ENCODE results near the gene HMGXB3. TPM values are rescaled to one million over a fixed set of nuclear protein-coding genes. Genes with fewer than 3 reads are reported as not detected.

Gene HMGXB3
- total and polyA plus RNA-seq, 4 experiments from 2014 or later: 8.5 to 35.4 (median 25.0) TPM

GRCh38 chr5:150075233-150075632, 74.7 kb downstream of the HMGXB3 start:
- no peaks in the 10 kb centered on the region for H3K9me3 Mint-ChIP-seq
- no peaks in the 10 kb centered on the region for H3K27me3 ChIP-seq (ENCODE audit: insufficient read depth, low read length)
- intact Hi-C loops (cut with micrococcal nuclease): no loop called here
- H3K4me1 ChIP-seq (ENCODE audit: insufficient read depth, low read length): no peaks in the 10 kb centered on the region
- ChIA-PET CTCF (ENCODE audit: partially characterized antibody) (interaction anchor here (0.6 kb wide), 1 partner anchor 84 kb away, joined by 3 read pairs; no protein-coding TSS in a partner anchor), POLR2A (ENCODE audit: partially characterized antibody) (no interaction called here)
- DNase-seq: no peak
- no peak overlapping the region for H3K4me3 Mint-ChIP-seq
- no peaks in the 10 kb centered on the region for H3K36me3 ChIP-seq (ENCODE audit: insufficient read depth, low read length)
- no peak overlapping the region for H3K27ac Mint-ChIP-seq
- H3K27me3 Mint-ChIP-seq: peaks cover 0 to 2% of the 10 kb centered on the region in 2 donors
- H3K36me3 Mint-ChIP-seq: no peaks in the 10 kb centered on the region
- no peaks in the 10 kb centered on the region for H3K9me3 ChIP-seq (ENCODE audit: control insufficient read depth in 1 of 2, low read length in 2 of 2)
- H3K4me3 ChIP-seq (ENCODE audit: low read length in 2 of 2): no peak overlapping the region
- no peak overlapping the region for H3K27ac ChIP-seq (ENCODE audit: low read depth, low read length)
- H3K4me1 Mint-ChIP-seq: no peaks in the 10 kb centered on the region

GRCh38 chr5:150075806-150076205, 75.3 kb downstream of the HMGXB3 start:
- ChIA-PET CTCF (ENCODE audit: partially characterized antibody) (interaction anchor here (0.6 kb wide), 1 partner anchor 84 kb away, joined by 3 read pairs; no protein-coding TSS in a partner anchor), POLR2A (ENCODE audit: partially characterized antibody) (no interaction called here)
- Histone ChIP-seq H3K27ac (ENCODE audit: low read depth, low read length) (no peak overlapping the region), H3K36me3 (ENCODE audit: insufficient read depth, low read length) (no peaks in the 10 kb centered on the region), H3K4me1 (ENCODE audit: insufficient read depth, low read length) (no peaks in the 10 kb centered on the region), H3K9me3 (ENCODE audit: control insufficient read depth in 1 of 2, low read length in 2 of 2) (no peaks in the 10 kb centered on the region), H3K27me3 (ENCODE audit: insufficient read depth, low read length) (no peaks in the 10 kb centered on the region), H3K4me3 (ENCODE audit: low read length in 2 of 2) (no peak overlapping the region)
- no peaks in the 10 kb centered on the region for H3K4me1 Mint-ChIP-seq
- DNase-seq: no peak
- H3K36me3 Mint-ChIP-seq: no peaks in the 10 kb centered on the region
- intact Hi-C loops (cut with micrococcal nuclease): no loop called here
- no peak overlapping the region for H3K4me3 Mint-ChIP-seq
- peaks cover 0 to 2% of the 10 kb centered on the region in 2 donors for H3K27me3 Mint-ChIP-seq
- no peaks in the 10 kb centered on the region for H3K9me3 Mint-ChIP-seq
- H3K27ac Mint-ChIP-seq: no peak overlapping the region

- Mint-ChIP-seq H3K9me3 (no peaks in the 10 kb centered on the region), H3K4me1 (no peaks in the 10 kb centered on the region), H3K36me3 (no peaks in the 10 kb centered on the region), H3K4me3 (no peak overlapping the region), H3K27me3 (peaks cover under 1 to 2% of the 10 kb centered on the region in 2 donors), H3K27ac (no peak overlapping the region)
- intact Hi-C loops (cut with micrococcal nuclease): no loop called here
- no peak for DNase-seq
- H3K27ac ChIP-seq (ENCODE audit: low read depth, low read length): no peak overlapping the region
- no peaks in the 10 kb centered on the region for H3K27me3 ChIP-seq (ENCODE audit: insufficient read depth, low read length)
- no peaks in the 10 kb centered on the region for H3K9me3 ChIP-seq (ENCODE audit: control insufficient read depth in 1 of 2, low read length in 2 of 2)
- ChIA-PET CTCF (ENCODE audit: partially characterized antibody) (no interaction called here), POLR2A (ENCODE audit: partially characterized antibody) (no interaction called here)
- no peak overlapping the region for H3K4me3 ChIP-seq (ENCODE audit: low read length in 2 of 2)
- H3K36me3 ChIP-seq (ENCODE audit: insufficient read depth, low read length): no peaks in the 10 kb centered on the region
- no peaks in the 10 kb centered on the region for H3K4me1 ChIP-seq (ENCODE audit: insufficient read depth, low read length)
These were observed 76.5 kb downstream of the HMGXB3 start for GRCh38 chr5:150077060-150077459.

- H3K9me3 Mint-ChIP-seq: no peaks in the 10 kb centered on the region
- no peak for DNase-seq
- H3K4me1 Mint-ChIP-seq: peaks cover 0 to 2% (median 0%) of the 10 kb centered on the region in 4 donors
- ChIA-PET POLR2A (ENCODE audit: partially characterized antibody) (no interaction called here), CTCF (ENCODE audit: partially characterized antibody) (no interaction called here)
- H3K4me3 Mint-ChIP-seq: no peak overlapping the region
- no peaks in the 10 kb centered on the region for H3K36me3 Mint-ChIP-seq
- peaks cover 8% of the 10 kb centered on the region for H3K27me3 ChIP-seq (ENCODE audit: insufficient read depth, low read length)
- H3K9me3 ChIP-seq (ENCODE audit: control insufficient read depth in 1 of 2, low read length in 2 of 2): no peaks in the 10 kb centered on the region
- H3K27ac Mint-ChIP-seq: no peak overlapping the region
- no peak overlapping the region for H3K4me3 ChIP-seq (ENCODE audit: low read length in 2 of 2)
- no peaks in the 10 kb centered on the region for H3K4me1 ChIP-seq (ENCODE audit: insufficient read depth, low read length)
- peaks cover 6 to 8% of the 10 kb centered on the region in 2 donors for H3K27me3 Mint-ChIP-seq
- intact Hi-C loops (cut with micrococcal nuclease): no loop called here
- H3K36me3 ChIP-seq (ENCODE audit: insufficient read depth, low read length): no peaks in the 10 kb centered on the region
- H3K27ac ChIP-seq (ENCODE audit: low read depth, low read length): no peak overlapping the region
These were observed 77.7 kb downstream of the HMGXB3 start for GRCh38 chr5:150077996-150078801.

DNA sequence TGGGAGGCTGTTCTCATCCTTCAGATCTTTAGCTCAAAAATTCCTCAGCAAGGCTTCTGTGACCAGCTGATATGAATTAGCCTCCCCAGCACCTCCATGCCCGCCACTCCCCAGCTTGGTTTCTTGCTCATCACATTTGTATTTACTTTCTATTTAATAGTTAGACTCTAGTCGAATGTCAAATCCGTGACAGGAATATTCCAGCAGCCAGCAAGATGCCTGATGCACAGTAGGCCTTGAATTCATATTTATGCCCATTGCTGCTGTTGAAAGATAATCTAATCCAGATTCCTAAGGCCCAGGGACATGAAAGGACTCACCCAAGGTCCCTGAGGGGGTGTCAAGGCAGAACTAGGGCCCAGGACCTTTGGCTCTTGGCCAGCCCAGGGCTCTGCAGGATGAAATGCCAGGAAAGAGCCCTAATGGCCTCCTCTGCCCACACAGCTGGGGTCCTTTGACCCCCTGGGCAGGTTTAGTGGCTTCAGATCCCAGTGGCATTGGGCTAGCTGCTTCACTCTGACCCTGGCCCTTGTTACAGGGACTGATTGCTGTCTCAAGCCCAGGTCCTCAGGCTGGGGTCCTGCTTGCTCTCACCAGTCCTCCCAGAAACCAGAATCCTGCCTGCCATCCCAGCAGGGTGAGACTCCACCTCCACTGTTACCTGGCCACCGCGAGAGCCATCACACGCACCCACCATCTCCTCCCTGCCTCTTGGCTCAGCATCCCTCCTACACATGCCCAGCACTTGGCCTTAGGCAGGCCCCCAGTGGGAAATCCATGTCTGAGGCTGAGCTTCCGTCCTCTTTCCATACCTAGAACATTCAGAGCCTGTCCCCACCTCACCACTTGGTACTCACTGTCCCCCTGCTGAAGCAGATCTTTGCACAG, 78.5 kb downstream of the HMGXB3 start:
- intact Hi-C loops (cut with micrococcal nuclease): no loop called here
- DNase-seq: no peak
- Mint-ChIP-seq H3K4me3 (no peak overlapping the region), H3K9me3 (no peaks in the 10 kb centered on the region), H3K27ac (no peak overlapping the region), H3K27me3 (peaks cover 6 to 15% of the 10 kb centered on the region in 2 donors), H3K4me1 (peaks cover 0 to 2% (median 0%) of the 10 kb centered on the region in 4 donors), H3K36me3 (no peaks in the 10 kb centered on the region)
- peaks cover 12% of the 10 kb centered on the region for H3K27me3 ChIP-seq (ENCODE audit: insufficient read depth, low read length)
- H3K9me3 ChIP-seq (ENCODE audit: control insufficient read depth in 1 of 2, low read length in 2 of 2): no peaks in the 10 kb centered on the region
- no peaks in the 10 kb centered on the region for H3K36me3 ChIP-seq (ENCODE audit: insufficient read depth, low read length)
- ChIA-PET CTCF (ENCODE audit: partially characterized antibody) (no interaction called here), POLR2A (ENCODE audit: partially characterized antibody) (no interaction called here)
- H3K4me3 ChIP-seq (ENCODE audit: low read length in 2 of 2): no peak overlapping the region
- H3K4me1 ChIP-seq (ENCODE audit: insufficient read depth, low read length): no peaks in the 10 kb centered on the region
- no peak overlapping the region for H3K27ac ChIP-seq (ENCODE audit: low read depth, low read length)

- Mint-ChIP-seq H3K4me3 (no peak overlapping the region), H3K4me1 (peaks cover 0 to 2% (median 0%) of the 10 kb centered on the region in 4 donors), H3K27me3 (peaks cover 6 to 15% of the 10 kb centered on the region in 2 donors), H3K9me3 (no peaks in the 10 kb centered on the region), H3K27ac (no peak overlapping the region), H3K36me3 (no peaks in the 10 kb centered on the region)
- ChIA-PET CTCF (ENCODE audit: partially characterized antibody) (no interaction called here), POLR2A (ENCODE audit: partially characterized antibody) (no interaction called here)
- H3K4me1 ChIP-seq (ENCODE audit: insufficient read depth, low read length): no peaks in the 10 kb centered on the region
- no peak overlapping the region for H3K4me3 ChIP-seq (ENCODE audit: low read length in 2 of 2)
- intact Hi-C loops (cut with micrococcal nuclease): no loop called here
- peaks cover 12% of the 10 kb centered on the region for H3K27me3 ChIP-seq (ENCODE audit: insufficient read depth, low read length)
- H3K9me3 ChIP-seq (ENCODE audit: control insufficient read depth in 1 of 2, low read length in 2 of 2): no peaks in the 10 kb centered on the region
- DNase-seq: no peak
- H3K36me3 ChIP-seq (ENCODE audit: insufficient read depth, low read length): no peaks in the 10 kb centered on the region
- H3K27ac ChIP-seq (ENCODE audit: low read depth, low read length): no peak overlapping the region
These were observed 79.4 kb downstream of the HMGXB3 start for GRCh38 chr5:150079909-150080461.

All from CD4-positive, alpha-beta memory T cell (primary cell).